Testis (tissue), 2 donors: ENCODE measurements around the gene PFKFB3.

Experiments
- POLR2A ChIP-seq: fragments of 450-650 bp; IDR thresholded peaks from one replicate; pipeline ENCODE4 v1.6.1; 2017; ENCODE audit warnings: antibody characterized with exemption, mild to moderate bottlenecking, moderate library complexity
- TF ChIP-seq, protein P1 (sequence below), 3 experiments: fragments of 450-650 bp in 2 of 3; fragments of 200-600 bp in 1 of 3; sonication (generic) in 1 of 3; IDR thresholded peaks; one replicate each; pipeline ENCODE4 v1.5.1; 2016 to 2019; ENCODE audit warnings: antibody characterized with exemption in 3 of 3, mild to moderate bottlenecking in 2 of 3, moderate library complexity in 1 of 3

DNA sequence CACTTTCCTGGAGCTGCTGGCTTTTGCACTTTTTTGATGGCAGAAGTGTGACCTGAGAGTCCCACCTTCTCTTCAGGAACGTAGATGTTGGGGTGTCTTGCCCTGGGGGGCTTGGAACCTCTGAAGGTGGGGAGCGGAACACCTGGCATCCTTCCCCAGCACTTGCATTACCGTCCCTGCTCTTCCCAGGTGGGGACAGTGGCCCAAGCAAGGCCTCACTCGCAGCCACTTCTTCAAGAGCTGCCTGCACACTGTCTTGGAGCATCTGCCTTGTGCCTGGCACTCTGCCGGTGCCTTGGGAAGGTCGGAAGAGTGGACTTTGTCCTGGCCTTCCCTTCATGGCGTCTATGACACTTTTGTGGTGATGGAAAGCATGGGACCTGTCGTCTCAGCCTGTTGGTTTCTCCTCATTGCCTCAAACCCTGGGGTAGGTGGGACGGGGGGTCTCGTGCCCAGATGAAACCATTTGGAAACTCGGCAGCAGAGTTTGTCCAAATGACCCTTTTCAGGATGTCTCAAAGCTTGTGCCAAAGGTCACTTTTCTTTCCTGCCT, 31.1 kb downstream of the PFKFB3 start:
- TF ChIP-seq POLR2A: no peak
- TF ChIP-seq, protein P1, sequence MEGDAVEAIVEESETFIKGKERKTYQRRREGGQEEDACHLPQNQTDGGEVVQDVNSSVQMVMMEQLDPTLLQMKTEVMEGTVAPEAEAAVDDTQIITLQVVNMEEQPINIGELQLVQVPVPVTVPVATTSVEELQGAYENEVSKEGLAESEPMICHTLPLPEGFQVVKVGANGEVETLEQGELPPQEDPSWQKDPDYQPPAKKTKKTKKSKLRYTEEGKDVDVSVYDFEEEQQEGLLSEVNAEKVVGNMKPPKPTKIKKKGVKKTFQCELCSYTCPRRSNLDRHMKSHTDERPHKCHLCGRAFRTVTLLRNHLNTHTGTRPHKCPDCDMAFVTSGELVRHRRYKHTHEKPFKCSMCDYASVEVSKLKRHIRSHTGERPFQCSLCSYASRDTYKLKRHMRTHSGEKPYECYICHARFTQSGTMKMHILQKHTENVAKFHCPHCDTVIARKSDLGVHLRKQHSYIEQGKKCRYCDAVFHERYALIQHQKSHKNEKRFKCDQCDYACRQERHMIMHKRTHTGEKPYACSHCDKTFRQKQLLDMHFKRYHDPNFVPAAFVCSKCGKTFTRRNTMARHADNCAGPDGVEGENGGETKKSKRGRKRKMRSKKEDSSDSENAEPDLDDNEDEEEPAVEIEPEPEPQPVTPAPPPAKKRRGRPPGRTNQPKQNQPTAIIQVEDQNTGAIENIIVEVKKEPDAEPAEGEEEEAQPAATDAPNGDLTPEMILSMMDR (IDR thresholded peaks at IDR 0.05): no peak
